ENCODE data around the gene TRIM52.

GRCh38 chr5:181259283-181259682 is 1.7 kb downstream of the TRIM52 start:
- TF ChIP-seq CTCF (IDR thresholded peaks at IDR 0.05; ENCODE audit: insufficient read depth, low read length), result no peak
- no peak for TF ChIP-seq POLR2AphosphoS5 (IDR thresholded peaks at IDR 0.05; ENCODE audit: low read depth)
- no peak for TF ChIP-seq GABPA (IDR thresholded peaks at IDR 0.05; ENCODE audit: low read depth)

Measured in HL-60 (cell line).